ENCODE data around the gene ABCF1.
"Not testable (repeated sequence)": the region's sequence is repeated elsewhere in the genome, so short reads cannot be mapped to it uniquely, and the experiment has no call there.

The ABCF1 gene

GRCh38 chr6:30571075-30571761, at the start of gene ABCF1:
ABCF1 (plus strand) TSS chr6:30571442; CDS start chr6:30571488, 46 bp downstream.
- Mint-ChIP-seq H3K27ac (peak within 1 kb of the TSS; percentile 99 to 100), H3K4me1 (peaks cover 70% of the 10 kb centered on the region), H3K9me3 (no peaks in the 10 kb centered on the region), H3K4me3 (peak within 1 kb of the TSS; percentile 95 to 99), H3K27me3 (no peaks in the 10 kb centered on the region)
- DNase-seq (peak; percentile 99 to 100), ATAC-seq (peak; percentile 93)

GRCh38 chr6:30521952-30522351, 49.3 kb upstream of the ABCF1 start:
- Mint-ChIP-seq H3K9me3 (peaks cover 40 to 67% of the 10 kb centered on the region in 2 donors), H3K4me1 (peaks cover 46% of the 10 kb centered on the region)
- H3K4me3 Mint-ChIP-seq, DNase-seq, H3K27me3 Mint-ChIP-seq, ATAC-seq, H3K27ac Mint-ChIP-seq: not testable (repeated sequence)

- H3K4me3 Mint-ChIP-seq, DNase-seq: not testable (repeated sequence)
- peak overlapping the region in 1 of 2 donors; percentile 53 for H3K27ac Mint-ChIP-seq
These were observed 44.8 kb upstream of the ABCF1 start for GRCh38 chr6:30526444-30526843.

GRCh38 chr6:30529349-30529875, 41.8 kb upstream of the ABCF1 start:
- DNase-seq: peak; percentile 46 to 61

More at GRCh38 chr6:30526444-30526843, 44.8 kb upstream of the ABCF1 start:
- H3K9me3 Mint-ChIP-seq: peaks cover 26 to 53% of the 10 kb centered on the region in 2 donors
- ATAC-seq, H3K27me3 Mint-ChIP-seq: not testable (repeated sequence)
- peaks cover 46% of the 10 kb centered on the region for H3K4me1 Mint-ChIP-seq

GRCh38 chr6:30530014-30530413, 41.2 kb upstream of the ABCF1 start:
- H3K9me3 Mint-ChIP-seq: peaks cover 4 to 18% of the 10 kb centered on the region in 2 donors
- no peaks in the 10 kb centered on the region for H3K27me3 Mint-ChIP-seq
- DNase-seq (no peak), ATAC-seq (no peak)
- H3K4me3 Mint-ChIP-seq: peak overlapping the region; percentile 15 to 52
- H3K4me1 Mint-ChIP-seq: peaks cover 57% of the 10 kb centered on the region
- peak overlapping the region; percentile 90 to 93 for H3K27ac Mint-ChIP-seq

More at GRCh38 chr6:30529349-30529875, 41.8 kb upstream of the ABCF1 start:
- peak; percentile 79 for ATAC-seq
- peaks cover 57% of the 10 kb centered on the region for H3K4me1 Mint-ChIP-seq
- H3K27me3 Mint-ChIP-seq: not testable (repeated sequence)
- peak overlapping the region; percentile 24 to 52 for H3K4me3 Mint-ChIP-seq
- H3K27ac Mint-ChIP-seq: peak overlapping the region; percentile 90 to 93
- H3K9me3 Mint-ChIP-seq: peaks cover 4 to 24% of the 10 kb centered on the region in 2 donors

GRCh38 chr6:30533460-30534294, 37.6 kb upstream of the ABCF1 start:
- H3K27ac Mint-ChIP-seq: no peak overlapping the region
- no peaks in the 10 kb centered on the region for H3K27me3 Mint-ChIP-seq
- H3K4me1 Mint-ChIP-seq: peaks cover 47% of the 10 kb centered on the region
- H3K9me3 Mint-ChIP-seq: peaks cover 0 to 7% of the 10 kb centered on the region in 2 donors
- ATAC-seq: no peak
- H3K4me3 Mint-ChIP-seq: peak overlapping the region in 1 of 2 donors; percentile 21
- no peak for DNase-seq

GRCh38 chr6:30537931-30538330, 33.3 kb upstream of the ABCF1 start:
- ATAC-seq (no peak), DNase-seq (no peak)
- H3K27me3 Mint-ChIP-seq: no peaks in the 10 kb centered on the region
- peaks cover 27% of the 10 kb centered on the region for H3K4me1 Mint-ChIP-seq
- H3K4me3 Mint-ChIP-seq: no peak overlapping the region
- H3K27ac Mint-ChIP-seq: no peak overlapping the region
- no peaks in the 10 kb centered on the region for H3K9me3 Mint-ChIP-seq

GRCh38 chr6:30541515-30542403, 29.5 kb upstream of the ABCF1 start:
- Mint-ChIP-seq H3K9me3 (no peaks in the 10 kb centered on the region), H3K27me3 (no peaks in the 10 kb centered on the region), H3K4me3 (peak overlapping the region; percentile 70 to 78), H3K27ac (peak overlapping the region; percentile 22 to 55), H3K4me1 (peaks cover 37% of the 10 kb centered on the region)
- peak; percentile 81 for ATAC-seq
- DNase-seq: peak; percentile 73 to 74

GRCh38 chr6:30542404-30542725, 28.9 kb upstream of the ABCF1 start:
- H3K4me3 Mint-ChIP-seq: peak overlapping the region; percentile 70 to 78
- ATAC-seq: peak; percentile 63
- H3K4me1 Mint-ChIP-seq: peaks cover 37% of the 10 kb centered on the region
- DNase-seq: no peak
- no peaks in the 10 kb centered on the region for H3K9me3 Mint-ChIP-seq
- H3K27me3 Mint-ChIP-seq: no peaks in the 10 kb centered on the region
- peak overlapping the region; percentile 10 for H3K27ac Mint-ChIP-seq

GRCh38 chr6:30542915-30543314, 28.3 kb upstream of the ABCF1 start:
- peak overlapping the region; percentile 70 to 78 for H3K4me3 Mint-ChIP-seq
- H3K9me3 Mint-ChIP-seq: no peaks in the 10 kb centered on the region

GRCh38 chr6:30543821-30544220, 27.4 kb upstream of the ABCF1 start:
- no peaks in the 10 kb centered on the region for H3K27me3 Mint-ChIP-seq
- H3K4me1 Mint-ChIP-seq: peaks cover 32% of the 10 kb centered on the region
- ATAC-seq (peak; percentile 46), DNase-seq (no peak)
- peak overlapping the region in 1 of 2 donors; percentile 3 for H3K4me3 Mint-ChIP-seq
- H3K9me3 Mint-ChIP-seq: no peaks in the 10 kb centered on the region
- no peak overlapping the region for H3K27ac Mint-ChIP-seq

More at GRCh38 chr6:30542915-30543314, 28.3 kb upstream of the ABCF1 start:
- ATAC-seq: no peak
- DNase-seq: no peak
- H3K27me3 Mint-ChIP-seq: no peaks in the 10 kb centered on the region
- no peak overlapping the region for H3K27ac Mint-ChIP-seq
- H3K4me1 Mint-ChIP-seq: peaks cover 33% of the 10 kb centered on the region

GRCh38 chr6:30544666-30545272, 26.5 kb upstream of the ABCF1 start:
- Mint-ChIP-seq H3K4me1 (peaks cover 32% of the 10 kb centered on the region), H3K27me3 (no peaks in the 10 kb centered on the region), H3K4me3 (peak overlapping the region in 1 of 2 donors; percentile 6), H3K9me3 (no peaks in the 10 kb centered on the region), H3K27ac (no peak overlapping the region)
- ATAC-seq (peak; percentile 78), DNase-seq (peak in 1 of 2 donors; percentile 27)

GRCh38 chr6:30547454-30547853, 23.8 kb upstream of the ABCF1 start:
- DNase-seq: no peak
- H3K4me3 Mint-ChIP-seq: no peak overlapping the region

GRCh38 chr6:30548375-30548774, 22.9 kb upstream of the ABCF1 start:
- Mint-ChIP-seq H3K4me3 (no peak overlapping the region), H3K4me1 (peaks cover 26% of the 10 kb centered on the region), H3K27me3 (no peaks in the 10 kb centered on the region), H3K9me3 (no peaks in the 10 kb centered on the region), H3K27ac (no peak overlapping the region)
- DNase-seq (no peak), ATAC-seq (no peak)

More at GRCh38 chr6:30547454-30547853, 23.8 kb upstream of the ABCF1 start:
- Mint-ChIP-seq H3K27ac (no peak overlapping the region), H3K4me1 (peaks cover 26% of the 10 kb centered on the region), H3K27me3 (no peaks in the 10 kb centered on the region), H3K9me3 (no peaks in the 10 kb centered on the region)
- no peak for ATAC-seq
